GM12878 (cell line): ENCODE data around the gene BRINP3. TPM values are rescaled to one million over a fixed set of nuclear protein-coding genes. Genes with fewer than 3 reads are reported as not detected.

ENCODE experiments used
- ATAC-seq: fragments of 200-7000 bp; cut with Tn5 transposase; 3 replicates; pipeline ENCODE4 v1.9.1; 2020; ENCODE audit warnings: mild to moderate bottlenecking, moderate library complexity
- BruUV-seq: library from RNA; stranded (reverse); fragments of 400-500 nt; replicated peaks from 2 replicates; lab custom pipeline; 2021; lab: Mats Ljungman, UMichigan
- CTCF ChIA-PET: fragments of 300-600 bp; sonication (Branson Sonifier 250); formaldehyde crosslinking; extraction: SDS; loops from one replicate; lab custom pipeline; 2021; ENCODE audit warnings: inconsistent platforms; lab: Yijun Ruan, JAX
- POLR2A ChIA-PET: fragments of 350-600 bp; formaldehyde crosslinking; extraction: SDS; loops from one replicate; lab custom pipeline; 2021; ENCODE audit warnings: inconsistent platforms; lab: Charles Lee
- RAD21 ChIA-PET: fragments of 300-600 bp; sonication (Branson Sonifier 250); formaldehyde crosslinking; loops from one replicate; lab custom pipeline; 2023; ENCODE audit warnings: antibody characterized with exemption; ENCODE audit not compliant: unreplicated experiment; lab: Charles Lee
- SMC1A ChIA-PET: fragments of 300-600 bp; sonication (Branson Sonifier 250); formaldehyde crosslinking; loops from one replicate; lab custom pipeline; 2023; ENCODE audit not compliant: unreplicated experiment, uncharacterized antibody; lab: Charles Lee
- DNase-seq: peaks from one replicate; pipeline ENCODE4 v3.0.0-alpha.2; 2011; ENCODE audit warnings: low read depth, low spot score
- FAIRE-seq: peaks from 3 replicates; lab custom pipeline; 2011; peaks lifted over from hg19 to GRCh38; lab: Jason Lieb, UNC
- H2AFZ ChIP-seq: 2 replicates; pipeline ENCODE4 v1.6.0; 2011; ENCODE audit warnings: low read depth, low read length, control low read depth; ENCODE audit not compliant: control insufficient read depth
- H3K27ac ChIP-seq: 2 replicates; pipeline ENCODE4 v1.5.1; 2011; ENCODE audit warnings: control low read depth; ENCODE audit not compliant: control insufficient read depth, insufficient read depth
- H3K27me3 ChIP-seq, 2 experiments: replicated peaks in 1 of 2; 2 replicates each; pipeline versions ENCODE4 v1.6.0 to v1.6.1; 2011; ENCODE audit warnings: low read length in 1 of 2; ENCODE audit not compliant: control insufficient read depth in 2 of 2, insufficient read depth in 2 of 2
- H3K36me3 ChIP-seq, 2 experiments: 2 replicates each; pipeline ENCODE4 v1.5.1; 2011; ENCODE audit warnings: low read length in 1 of 2; ENCODE audit not compliant: control insufficient read depth in 2 of 2, insufficient read depth in 2 of 2
- H3K4me1 ChIP-seq: 2 replicates; pipeline ENCODE4 v1.6.1; 2011; ENCODE audit warnings: mild to moderate bottlenecking, low read length, moderate library complexity, mixed read lengths; ENCODE audit not compliant: control insufficient read depth, insufficient read depth
- H3K4me2 ChIP-seq: 2 replicates; pipeline ENCODE4 v1.6.0; 2011; ENCODE audit warnings: control low read depth; ENCODE audit not compliant: control insufficient read depth, insufficient read depth
- H3K4me3 ChIP-seq: fragments of 200-600 bp; sonication (generic); 2 replicates; pipeline ENCODE4 v1.5.1; 2016
- H3K79me2 ChIP-seq: 2 replicates; pipeline ENCODE4 v1.6.0; 2011; ENCODE audit warnings: low read length; ENCODE audit not compliant: control insufficient read depth, insufficient read depth
- H3K9ac ChIP-seq: 2 replicates; pipeline ENCODE4 v1.8.0; 2011; ENCODE audit warnings: low read length, control low read depth, mixed read lengths; ENCODE audit not compliant: control insufficient read depth, insufficient read depth
- H3K9me3 ChIP-seq: replicated peaks from 3 replicates; pipeline ENCODE4 v1.5.1; 2011; ENCODE audit warnings: mild to moderate bottlenecking, low read length; ENCODE audit not compliant: control insufficient read depth, insufficient read depth
- H4K20me1 ChIP-seq: 2 replicates; pipeline ENCODE4 v1.6.0; 2011; ENCODE audit not compliant: control insufficient read depth, insufficient read depth
- BCLAF1 ChIP-seq: fragments of 450-650 bp; IDR thresholded peaks from 2 replicates; pipeline ENCODE4 v1.6.1; 2017; ENCODE audit warnings: antibody characterized with exemption, mild to moderate bottlenecking, moderate library complexity
- CHD2 ChIP-seq: IDR thresholded peaks from 2 replicates; pipeline ENCODE4 v1.6.1; 2011; ENCODE audit warnings: low read depth, low read length, improper control_type of control experiment, borderline replicate concordance
- DPF2 ChIP-seq: fragments of 450-650 bp; IDR thresholded peaks from 2 replicates; pipeline ENCODE4 v1.6.1; 2017; ENCODE audit warnings: mild to moderate bottlenecking
- E4F1 ChIP-seq: fragments of 450-650 bp; IDR thresholded peaks from 2 replicates; pipeline ENCODE4 v1.6.1; 2018; ENCODE audit warnings: borderline replicate concordance, mild to moderate bottlenecking; ENCODE audit not compliant: partially characterized antibody
- IKZF1 ChIP-seq: fragments of 450-650 bp; conservative IDR thresholded peaks from 2 replicates; pipeline ENCODE4 v1.6.1; 2017; ENCODE audit warnings: antibody characterized with exemption, mild to moderate bottlenecking
- IRF3 ChIP-seq: fragments of 450-650 bp; IDR thresholded peaks from 2 replicates; pipeline ENCODE4 v1.6.1; 2014; ENCODE audit warnings: mild to moderate bottlenecking
- IRF5 ChIP-seq: fragments of 450-650 bp; IDR thresholded peaks from 2 replicates; pipeline ENCODE4 v1.6.1; 2017; ENCODE audit warnings: borderline replicate concordance
- ZNF207 ChIP-seq: fragments of 450-650 bp; IDR thresholded peaks from 2 replicates; pipeline ENCODE4 v1.6.1; 2014; ENCODE audit warnings: antibody characterized with exemption, mild to moderate bottlenecking, borderline replicate concordance
- ZNF687 ChIP-seq: fragments of 450-650 bp; IDR thresholded peaks from 2 replicates; pipeline ENCODE4 v1.6.1; 2017; ENCODE audit warnings: mild to moderate bottlenecking, moderate library complexity
- WGBS: methylation state at CpG from one replicate; pipeline ENCODE4 v1.1.6; 2016; ENCODE audit warnings: low lambda C conversion rate; ENCODE audit not compliant: insufficient replicate concordance, insufficient coverage; ENCODE audit errors: missing lambda C conversion rate; 5-methylcytosine and 5-hydroxymethylcytosine counted together
- in situ Hi-C: fragments of 300-500 bp; cut with MboI; formaldehyde crosslinking; loops from 9 replicates; pipeline ENCODE4 v1.14.3; 2018; ENCODE audit warnings: mixed read lengths
- intact Hi-C: fragments of 100-400 bp; cut with micrococcal nuclease; formaldehyde crosslinking; loops from one replicate; pipeline ENCODE4 v1.14.2; 2022; ENCODE audit not compliant: unreplicated experiment
- polyA plus RNA-seq, 11 experiments: library from polyadenylated mRNA; depleted of rRNA in 4 of 11; unstranded in 6 of 11; stranded (reverse) in 5 of 11; fragments of >200 nt; fragmentation: Nextera tagmentation in 4 of 11; fragmentation: Illumina TruSeq in 1 of 11; extraction: Ambion mirVana in 4 of 11; extraction: Trizol in 1 of 11; gene quantifications; 1 replicate in 1 of 11; 2 replicates in 10 of 11; pipeline versions ENCODE4 v1.2.1 to v1.2.3, GENCODE V29; 2011 to 2016; ENCODE audit warnings: inconsistent platforms in 2 of 11, missing spikeins in 2 of 11, low read depth in 1 of 11
- total RNA-seq, 4 experiments: library from RNA; depleted of rRNA in 3 of 4; stranded (reverse); fragments of >200 nt in 3 of 4; fragmentation: Illumina TruSeq in 1 of 4; extraction: Trizol in 1 of 4; gene quantifications; 2 replicates each; pipeline versions ENCODE4 v1.2.1 to v1.2.3, GENCODE V29; 2013 to 2021

The BRINP3 gene
- total and polyA plus RNA-seq, 10 of the 15 experiments (the other 5 are each of a cell fraction or from before 2014, with no cell fraction given): under 0.01 TPM; not detected in 9

GRCh38 chr1:190192627-190193026, 285.0 kb downstream of the BRINP3 start (continued):
- TF ChIP-seq BCLAF1: no peak
- TF ChIP-seq IRF5: no peak
- TF ChIP-seq E4F1: no peak

GRCh38 chr1:190183588-190183987, 294.1 kb downstream of the BRINP3 start:
- Histone ChIP-seq H2AFZ (no peak overlapping the region), H3K9me3 (no peaks in the 10 kb centered on the region), H4K20me1 (no peaks in the 10 kb centered on the region), H3K79me2 (no peaks in the 10 kb centered on the region), H3K27ac (no peak overlapping the region), H3K27me3 (no peaks in the 10 kb centered on the region), H3K9ac (no peak overlapping the region), H3K36me3 (no peaks in the 10 kb centered on the region), H3K4me3 (no peak overlapping the region), H3K4me2 (no peak overlapping the region), H3K4me1 (no peaks in the 10 kb centered on the region)
- DNase-seq: no peak
- intact Hi-C loops (no loop called here), in situ Hi-C loops (no loop called here)
- ChIA-PET SMC1A (no interaction called here), RAD21 (no interaction called here), POLR2A (no interaction called here), CTCF (no interaction called here)
- no TSS peak for BruUV-seq
- no peak for ATAC-seq
- WGBS: 0% methylated on average over 1 of the region's 1 CpG
- no peak for TF ChIP-seq ZNF687
- TF ChIP-seq ZNF207: no peak
- no peak for TF ChIP-seq IRF3
- no peak for TF ChIP-seq CHD2
- no peak for TF ChIP-seq IKZF1
- TF ChIP-seq DPF2: no peak
- no peak for FAIRE-seq
